ENCODE data around the gene TMEM175.
"Not testable (repeated sequence)": the region's sequence is repeated elsewhere in the genome, so short reads cannot be mapped to it uniquely, and the experiment has no call there.

TMEM175 gene

DNA sequence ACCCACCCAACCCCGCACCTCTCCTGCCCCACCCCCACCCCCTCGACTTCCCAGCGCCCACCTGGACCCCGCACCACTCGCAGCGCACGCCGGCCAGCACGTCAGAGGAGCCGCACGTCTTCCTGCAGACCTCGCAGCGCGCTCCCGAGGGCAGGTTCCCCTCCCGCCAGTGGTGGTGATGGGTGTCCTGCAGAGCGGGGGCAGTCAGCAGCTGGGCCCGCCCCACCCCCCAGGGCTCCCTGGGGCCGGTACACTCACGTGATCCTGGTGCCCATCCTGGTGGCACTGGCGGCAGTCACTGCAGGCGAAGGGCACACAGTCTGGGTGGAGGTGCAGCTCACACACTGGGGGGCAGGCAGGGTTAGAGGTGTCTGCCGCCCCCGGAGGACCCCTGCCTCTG lies 36.0 kb downstream of the TMEM175 start:
- no peak for DNase-seq (ENCODE audit: extremely low read depth in 1 of 2, low read depth in 1 of 2)

DNA sequence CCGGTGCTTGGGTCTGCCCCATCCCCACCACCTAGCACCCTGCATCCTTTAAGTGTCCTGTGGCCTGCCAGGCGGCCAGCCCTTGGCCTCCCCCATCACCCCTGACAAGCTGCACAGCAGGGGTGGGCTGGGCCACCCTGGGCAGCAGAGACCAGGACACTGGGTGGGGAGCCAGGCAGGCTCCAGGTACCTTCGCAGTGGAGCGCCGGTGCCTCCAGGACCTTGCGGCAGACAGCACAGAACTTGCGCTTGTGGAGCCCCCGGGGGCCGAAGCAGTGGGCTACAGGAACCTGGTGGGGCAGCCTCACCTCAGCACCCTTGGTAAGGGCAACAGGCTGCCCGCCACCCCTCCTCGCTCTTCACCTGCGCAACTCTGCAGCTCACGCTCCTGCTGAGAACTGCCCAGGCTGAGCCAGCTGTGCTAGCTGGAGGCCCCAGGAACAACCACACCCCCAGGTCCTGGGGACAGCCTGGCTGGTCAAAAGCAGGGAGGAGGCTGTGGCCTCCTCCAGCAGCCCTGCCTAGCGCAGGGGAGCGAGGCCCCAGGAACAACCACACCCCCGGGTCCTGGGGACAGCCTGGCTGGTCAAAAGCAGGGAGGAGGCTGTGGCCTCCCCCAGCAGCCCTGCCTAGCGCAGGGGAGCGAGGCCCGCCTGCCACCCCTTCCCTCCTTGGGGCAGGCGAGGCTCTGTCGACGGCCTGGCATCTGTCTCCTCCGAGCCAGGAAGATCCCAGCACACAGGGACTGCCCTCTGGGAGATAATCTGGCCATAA lies 36.5 kb downstream of the TMEM175 start:
- DNase-seq (ENCODE audit: extremely low read depth in 1 of 2, low read depth in 1 of 2), result no peak

DNA sequence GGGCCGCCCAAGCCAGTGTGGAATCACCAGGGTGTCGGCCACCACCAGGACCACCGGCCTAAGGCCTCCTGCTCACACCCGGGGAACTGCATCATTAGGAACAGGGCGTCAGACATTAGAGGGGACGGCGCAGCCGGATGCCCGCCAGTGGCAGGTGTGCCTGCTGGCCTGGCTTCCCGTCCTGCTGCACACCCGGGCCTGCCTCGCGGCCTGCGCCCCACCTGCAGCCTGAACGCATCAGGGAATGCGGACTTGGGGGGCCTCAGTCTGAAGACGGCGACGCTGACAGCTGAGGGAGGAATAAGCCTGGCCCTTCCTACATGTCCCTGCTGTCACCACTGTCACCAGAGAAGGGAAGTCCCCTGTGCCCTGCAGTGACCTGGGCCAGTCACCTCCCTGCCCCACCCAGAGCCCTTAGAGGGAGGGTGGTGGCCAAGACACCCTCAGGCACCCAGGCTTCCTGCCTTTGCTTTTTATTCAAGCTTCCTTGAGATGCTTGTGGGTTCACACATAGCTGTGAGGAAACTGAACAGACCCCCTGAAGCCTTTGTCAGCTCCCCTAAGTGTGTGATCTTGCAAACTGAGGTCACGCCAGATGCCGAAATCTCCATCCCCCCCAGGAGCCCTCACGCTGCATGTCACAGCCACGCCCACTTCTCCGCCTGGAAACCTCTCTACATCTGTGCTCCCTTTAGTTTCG lies 37.9 kb downstream of the TMEM175 start:
- DNase-seq (ENCODE audit: extremely low read depth in 1 of 2, low read depth in 1 of 2), result peak in 1 of 2 donors; percentile 48

DNA sequence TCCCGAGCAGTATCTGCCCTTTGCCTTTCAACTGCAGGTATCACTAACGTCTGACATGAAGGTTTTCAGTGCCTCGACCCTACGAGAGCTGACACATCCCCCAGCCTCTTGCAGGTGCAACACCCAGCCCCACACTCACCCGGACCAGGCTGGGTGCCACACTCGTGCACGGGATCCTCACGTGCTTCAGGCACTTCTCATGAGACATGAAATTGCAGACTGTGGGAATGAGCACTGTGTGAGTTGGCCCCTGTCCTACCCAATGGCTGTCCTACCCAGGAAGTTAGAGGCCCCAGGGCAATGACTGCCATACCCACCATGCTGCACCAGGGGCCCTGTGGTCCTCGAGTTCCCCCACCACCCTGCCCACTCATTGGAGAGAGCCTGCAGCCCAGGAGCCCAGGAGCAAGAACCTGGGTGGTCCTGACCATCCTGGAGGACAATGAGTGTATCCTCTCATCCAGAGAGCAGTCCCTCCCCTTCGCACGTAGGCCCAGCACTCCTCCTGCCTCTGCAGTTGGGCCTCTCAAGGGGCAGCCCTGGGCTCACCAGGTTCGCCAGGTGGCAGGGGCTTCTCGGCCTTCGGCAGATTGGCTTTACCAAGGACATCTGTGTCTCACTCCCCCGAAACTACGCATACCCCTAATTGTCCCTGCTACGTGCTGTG lies 38.7 kb downstream of the TMEM175 start:
- no peak for DNase-seq (ENCODE audit: extremely low read depth in 1 of 2, low read depth in 1 of 2)

DNA sequence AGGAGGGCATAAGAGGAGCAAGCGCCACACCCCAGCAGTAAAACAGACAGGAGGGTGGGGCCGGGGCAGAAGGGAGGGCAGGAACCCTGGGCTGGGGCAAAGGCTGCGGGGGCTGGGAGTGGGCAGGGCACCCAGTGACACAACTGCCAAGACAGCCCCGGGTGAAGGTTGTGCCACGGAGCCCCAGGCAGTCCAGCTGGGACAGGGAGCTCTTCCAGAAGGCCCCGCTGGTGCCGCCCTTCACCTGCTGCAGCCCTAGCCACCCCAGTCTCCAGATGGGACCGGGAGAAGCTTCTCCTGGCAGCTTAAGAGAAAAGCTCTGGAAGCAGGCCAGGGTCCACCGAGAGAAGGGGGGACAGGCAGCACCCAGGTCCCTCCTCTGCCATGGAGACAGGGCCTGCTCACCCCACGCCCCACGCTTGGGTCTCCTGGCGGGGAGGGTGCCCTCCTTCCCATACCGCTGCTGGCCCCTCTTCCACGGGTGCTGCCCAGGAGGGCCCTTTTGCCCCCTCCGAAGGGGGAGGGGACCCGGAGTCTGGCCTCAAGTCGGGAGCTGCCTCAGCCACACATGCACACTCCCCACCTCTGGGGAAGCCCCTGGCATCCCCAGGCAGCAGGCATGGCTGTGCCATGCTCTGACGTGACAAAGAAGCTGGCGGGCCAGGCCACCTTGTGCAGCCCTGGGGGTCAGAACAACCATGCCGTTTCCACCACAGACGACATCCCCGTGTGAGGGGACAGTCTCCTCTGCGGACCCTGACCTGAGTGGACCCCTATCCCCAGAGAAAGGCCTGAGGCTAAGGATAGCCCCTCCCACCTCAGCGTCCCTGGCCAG lies 39.6 kb downstream of the TMEM175 start:
- no peak for DNase-seq (ENCODE audit: extremely low read depth in 1 of 2, low read depth in 1 of 2)

DNA sequence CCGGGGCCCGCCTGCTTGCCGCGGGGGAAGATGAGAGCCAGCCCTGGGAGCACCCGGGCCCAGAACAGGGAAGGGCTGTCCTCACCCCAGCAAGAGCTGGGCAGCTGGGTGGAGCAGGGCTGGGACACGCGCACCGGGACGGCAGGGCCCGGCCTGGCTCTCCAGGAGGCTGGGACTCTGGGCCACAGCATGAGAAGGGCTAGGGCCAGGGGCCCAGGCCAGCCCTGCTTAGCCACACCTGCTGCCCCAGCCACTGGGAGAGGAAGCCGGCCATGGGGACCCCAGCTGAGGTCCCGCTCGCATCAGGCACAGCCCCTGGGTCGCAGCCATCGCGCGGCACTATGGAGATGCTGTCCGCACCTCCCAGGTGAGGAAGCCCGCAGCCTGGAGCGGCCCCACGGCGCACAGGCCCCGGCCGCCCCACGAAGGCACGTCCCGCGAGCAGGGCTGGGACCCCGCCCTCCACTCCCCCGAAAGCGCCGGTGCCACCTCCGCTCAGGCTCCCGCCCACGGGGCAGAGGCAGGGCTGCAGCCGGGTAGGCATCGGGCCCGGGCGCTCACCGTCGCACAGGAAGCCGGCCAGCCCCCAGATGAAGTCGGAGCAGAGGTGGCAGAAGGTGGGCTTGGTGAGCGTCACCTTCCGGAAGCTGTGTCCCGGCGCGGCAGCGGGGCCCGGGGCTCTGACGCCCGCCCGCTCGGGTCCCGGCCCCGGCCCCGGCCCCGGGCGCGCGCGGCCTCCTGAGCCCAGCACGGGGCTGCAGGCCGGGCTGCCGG lies 40.6 kb downstream of the TMEM175 start:
- peak; percentile 25 to 49 for DNase-seq (ENCODE audit: extremely low read depth in 1 of 2, low read depth in 1 of 2)

DNA sequence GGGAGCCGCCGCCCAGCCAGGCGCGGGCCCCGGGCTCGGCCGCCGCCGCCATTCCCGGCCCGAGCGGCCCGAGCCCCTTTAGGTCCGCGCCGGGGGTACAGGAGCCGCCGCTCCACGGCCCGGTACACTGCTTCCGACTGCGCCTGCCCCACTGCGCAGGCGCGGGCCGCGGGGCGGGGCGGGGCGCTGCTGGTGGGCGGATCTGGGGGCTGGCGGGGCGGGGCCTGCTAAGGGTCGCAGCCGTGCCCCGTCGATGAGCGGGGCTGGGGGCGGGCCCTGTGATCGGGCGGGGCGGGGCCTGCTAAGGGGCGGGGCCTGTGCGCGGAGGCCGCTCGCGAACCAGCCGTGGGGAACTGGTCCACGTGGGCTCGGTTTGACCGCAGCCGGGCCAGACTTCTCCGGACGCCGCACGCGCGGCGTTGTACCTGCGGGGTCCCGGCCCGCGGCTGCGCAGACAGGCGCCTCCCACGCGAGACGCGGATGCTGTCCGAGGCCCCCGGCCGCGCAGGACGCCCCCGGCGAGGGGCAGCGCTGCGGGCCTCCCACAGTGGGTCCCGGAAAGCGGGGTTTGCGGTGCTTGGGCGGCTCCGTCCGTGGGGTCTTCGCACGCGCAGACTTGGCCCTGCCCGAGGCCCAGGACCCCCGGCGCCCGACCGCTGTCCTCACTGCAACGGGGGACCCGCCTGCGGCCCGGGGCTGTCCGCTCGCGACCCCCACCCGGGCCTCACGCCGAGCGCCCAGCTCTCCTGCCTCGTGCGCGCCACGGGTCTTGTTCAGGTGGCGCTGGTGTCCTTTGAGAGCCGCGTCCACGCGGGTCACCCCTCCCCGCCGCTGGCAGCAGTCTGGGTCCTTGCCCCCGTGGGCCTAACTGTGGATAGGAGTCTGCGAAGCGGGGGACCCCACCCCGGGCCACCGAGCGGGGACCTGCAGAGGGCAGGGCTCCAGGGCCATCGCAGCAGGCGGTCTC lies 41.5 kb downstream of the TMEM175 start, which contains the start of gene DGKQ:
TSS of gene DGKQ (minus strand) at position 139 of the 967 bp plus-strand sequence. CDS start at position 52, 87 bp downstream.
- DNase-seq (ENCODE audit: extremely low read depth in 1 of 2, low read depth in 1 of 2), result peak; percentile 59 to 88

DNA sequence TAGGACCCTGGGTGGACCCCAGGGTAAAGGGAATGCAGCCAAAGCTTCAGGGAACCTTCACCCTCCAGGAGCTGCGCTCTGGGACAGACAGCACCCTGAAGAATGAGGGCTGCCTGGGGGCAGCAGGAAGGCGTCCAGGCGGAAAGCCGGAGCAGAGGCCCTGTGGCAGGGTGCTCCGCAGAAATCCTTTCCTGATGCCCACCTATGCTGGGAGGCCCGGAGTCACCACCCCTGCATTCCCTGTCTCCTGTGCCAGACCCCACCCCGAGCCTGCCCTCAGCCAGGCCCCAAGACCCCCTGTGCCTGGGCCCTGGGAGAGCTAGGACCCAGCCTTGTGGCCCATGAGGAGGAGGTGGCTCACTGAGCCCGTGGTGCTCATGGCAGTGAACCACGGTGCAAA lies 42.4 kb downstream of the TMEM175 start:
- no peak for DNase-seq (ENCODE audit: extremely low read depth in 1 of 2, low read depth in 1 of 2)

DNA sequence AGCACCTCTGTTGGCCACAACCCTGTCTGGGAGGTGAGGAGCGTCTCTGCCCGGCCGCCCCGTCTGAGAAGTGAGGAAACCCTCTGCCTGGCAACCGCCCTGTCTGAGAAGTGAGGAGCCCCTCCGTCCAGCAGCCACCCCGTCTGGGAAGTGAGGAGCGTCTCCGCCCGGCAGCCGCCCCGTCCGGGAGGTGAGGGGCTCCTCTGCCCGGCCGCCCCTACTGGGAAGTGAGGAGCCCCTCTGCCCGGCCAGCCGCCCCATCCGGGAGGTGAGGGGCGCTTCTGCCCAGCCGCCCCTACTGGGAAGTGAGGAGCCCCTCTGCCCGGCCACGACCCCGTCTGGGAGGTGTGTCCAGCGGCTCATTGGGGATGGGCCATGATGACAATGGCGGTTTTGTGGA lies 43.8 kb downstream of the TMEM175 start:
- not testable (repeated sequence) for DNase-seq (ENCODE audit: extremely low read depth in 1 of 2, low read depth in 1 of 2)

DNA sequence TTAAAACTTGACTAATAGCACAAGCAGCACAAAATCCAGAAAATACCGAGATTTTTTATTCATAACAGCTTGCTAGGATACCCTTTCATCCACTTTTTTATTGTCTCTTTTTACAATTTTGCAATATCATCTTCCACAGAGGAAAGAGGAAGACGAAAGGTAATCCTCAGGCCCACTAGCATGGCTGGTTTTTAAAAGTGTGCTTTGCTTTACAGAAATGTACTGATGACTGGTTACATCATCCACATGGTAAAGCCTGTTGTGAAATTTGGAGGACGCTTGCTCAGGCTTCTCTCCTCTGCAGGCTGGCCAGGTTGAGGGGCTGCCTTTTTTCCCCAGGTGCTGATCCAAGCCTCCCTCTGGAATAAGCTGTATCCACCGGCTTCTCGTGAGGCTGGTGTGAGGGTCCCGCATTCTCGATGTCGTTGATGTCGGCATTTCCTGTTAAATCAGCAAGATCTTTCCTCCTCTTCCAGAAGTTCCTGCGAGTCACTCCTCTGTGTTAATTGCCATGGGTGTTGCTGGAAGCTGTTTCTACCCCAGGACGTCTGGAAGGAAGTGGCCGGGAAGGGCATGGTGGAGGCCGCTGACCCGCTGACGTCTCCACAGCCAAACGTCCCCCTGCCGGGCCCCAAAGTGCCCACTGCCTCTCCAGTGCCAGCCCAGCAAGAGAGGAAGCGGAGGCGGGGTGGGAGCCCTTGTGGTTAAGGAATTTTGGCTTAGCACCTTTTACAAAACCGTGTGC lies 46.9 kb downstream of the TMEM175 start:
- DNase-seq (ENCODE audit: extremely low read depth in 1 of 2, low read depth in 1 of 2), result no peak

DNA sequence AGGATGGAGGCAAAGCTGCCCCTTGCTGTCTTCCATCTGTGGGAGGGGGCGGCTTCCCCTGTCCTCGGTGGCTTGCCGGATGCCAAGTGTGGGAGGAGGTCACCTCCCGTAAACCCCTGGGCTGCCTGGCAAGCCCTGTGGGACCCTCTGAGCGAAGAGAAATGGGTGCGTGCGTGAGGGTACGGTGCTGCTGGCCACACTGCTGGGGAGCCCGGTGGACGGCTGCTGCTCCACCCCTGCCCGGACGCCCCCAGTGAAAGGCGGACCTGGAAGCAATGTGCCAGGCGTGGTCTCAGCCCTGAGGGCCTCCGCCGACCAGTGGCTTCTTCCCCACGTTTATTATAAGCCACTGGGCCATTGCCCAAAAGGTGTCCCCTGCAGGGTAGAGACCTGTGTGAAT lies 50.0 kb downstream of the TMEM175 start:
- no peak for DNase-seq (ENCODE audit: extremely low read depth in 1 of 2, low read depth in 1 of 2)

DNA sequence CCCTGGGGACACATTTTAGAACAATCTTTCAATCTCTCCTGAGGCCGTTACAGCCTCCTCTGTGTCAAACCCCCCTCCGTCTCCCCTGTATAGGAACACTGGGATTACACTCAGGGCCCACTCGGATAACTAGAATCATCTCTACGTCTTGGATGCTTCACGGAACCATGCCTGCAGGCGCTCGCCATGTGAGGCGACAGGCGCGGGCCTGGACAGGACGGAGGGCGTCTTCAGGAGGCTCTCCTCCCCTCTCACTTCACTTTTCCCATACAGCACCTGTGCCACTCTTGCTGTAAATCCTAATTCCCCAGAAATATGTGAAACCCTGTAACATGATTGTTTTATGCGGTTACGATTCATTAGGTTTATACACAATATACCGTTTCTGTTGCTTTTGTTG lies 50.6 kb downstream of the TMEM175 start:
- no peak for DNase-seq (ENCODE audit: extremely low read depth in 1 of 2, low read depth in 1 of 2)

DNA sequence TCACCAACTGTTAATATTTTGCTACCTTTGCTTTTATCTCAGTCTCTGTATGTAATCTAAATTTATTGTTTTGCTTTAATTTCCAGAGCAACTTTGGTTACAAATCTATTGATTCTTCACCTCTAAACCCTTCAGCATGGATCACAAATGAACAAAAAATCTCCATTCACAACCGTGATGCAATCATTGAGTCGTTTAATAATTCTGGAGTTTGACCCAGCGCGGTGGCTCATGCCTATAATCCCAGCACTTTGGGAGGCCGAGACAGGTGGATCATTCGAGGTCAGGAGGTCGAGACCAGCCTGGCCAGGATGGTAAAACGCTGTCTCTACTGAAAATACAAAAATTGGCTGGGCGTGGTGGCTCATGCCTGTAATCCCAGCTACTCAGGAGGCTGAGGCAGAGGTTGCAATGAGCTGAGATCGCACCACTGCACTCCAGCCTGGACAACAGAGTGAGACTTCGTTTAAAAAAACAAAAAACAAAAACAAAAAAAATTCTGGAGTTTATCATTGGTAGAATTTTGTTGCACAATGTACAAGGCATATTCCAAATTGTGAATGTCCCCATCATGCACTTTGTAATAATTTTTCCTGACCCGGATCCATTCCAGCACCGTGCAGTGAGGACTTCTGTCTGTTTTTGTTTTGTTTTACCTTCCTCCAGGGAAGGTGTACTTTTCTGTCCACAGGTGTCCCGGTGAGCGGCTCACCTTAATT lies 52.2 kb downstream of the TMEM175 start:
- no peak for DNase-seq (ENCODE audit: extremely low read depth in 1 of 2, low read depth in 1 of 2)

DNA sequence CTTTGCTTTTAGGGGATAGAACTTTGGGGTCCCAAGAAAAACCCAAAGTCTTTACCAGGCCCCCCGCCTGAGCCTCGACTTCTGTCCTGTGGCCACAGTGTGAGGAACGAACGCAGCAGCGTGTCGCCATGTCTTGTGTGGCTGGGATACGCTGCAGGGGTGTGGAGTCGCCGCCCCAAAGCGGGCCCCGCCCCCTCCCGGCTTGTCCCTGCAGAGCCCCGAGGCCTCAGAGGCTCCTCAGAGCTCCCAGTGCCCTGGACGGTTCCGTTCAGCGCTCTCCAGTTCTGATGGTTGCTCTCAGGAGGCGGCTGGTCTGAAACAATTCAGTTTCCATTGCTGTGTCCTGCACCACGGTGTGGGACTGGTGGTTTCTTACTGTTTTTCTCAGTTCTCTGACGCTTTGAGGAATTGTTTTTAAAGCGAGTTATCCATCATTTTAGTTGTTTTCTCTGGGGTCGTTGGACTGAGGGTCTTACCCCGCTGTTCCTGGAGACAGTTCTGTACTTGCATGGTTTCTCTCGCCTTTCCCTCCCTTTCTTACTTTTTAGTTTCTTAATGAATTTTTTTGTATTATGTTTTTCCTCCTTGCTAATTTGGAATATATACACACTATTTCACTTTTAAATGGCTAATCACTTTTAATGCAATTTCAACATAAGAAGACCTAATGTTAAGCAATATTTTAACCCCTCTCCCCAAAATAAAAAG lies 53.0 kb downstream of the TMEM175 start:
- DNase-seq (ENCODE audit: extremely low read depth in 1 of 2, low read depth in 1 of 2), result peak in 1 of 2 donors; percentile 57

DNA sequence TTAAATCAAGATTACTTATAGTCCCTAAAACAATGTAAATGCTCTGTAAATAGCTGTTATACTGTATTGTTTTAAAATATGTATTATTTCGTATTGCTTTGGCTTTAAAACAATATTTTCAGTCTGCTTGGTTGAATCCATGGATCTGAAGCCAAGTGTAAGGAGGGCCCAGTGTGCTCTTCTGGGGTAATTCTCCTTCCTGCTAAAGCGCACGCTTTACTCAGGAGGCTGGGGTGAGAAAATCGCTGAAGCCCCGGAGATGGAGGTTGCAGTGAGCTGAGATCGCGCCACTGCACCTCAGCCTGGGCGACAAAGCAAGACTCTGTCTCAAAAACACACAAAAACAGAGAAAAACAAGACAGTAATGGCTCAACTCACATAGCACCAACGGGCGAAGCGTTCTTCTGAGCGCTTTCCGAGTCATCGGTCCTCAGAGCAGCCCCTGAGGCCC lies 54.2 kb downstream of the TMEM175 start:
- no peak for DNase-seq (ENCODE audit: extremely low read depth in 1 of 2, low read depth in 1 of 2)

DNA sequence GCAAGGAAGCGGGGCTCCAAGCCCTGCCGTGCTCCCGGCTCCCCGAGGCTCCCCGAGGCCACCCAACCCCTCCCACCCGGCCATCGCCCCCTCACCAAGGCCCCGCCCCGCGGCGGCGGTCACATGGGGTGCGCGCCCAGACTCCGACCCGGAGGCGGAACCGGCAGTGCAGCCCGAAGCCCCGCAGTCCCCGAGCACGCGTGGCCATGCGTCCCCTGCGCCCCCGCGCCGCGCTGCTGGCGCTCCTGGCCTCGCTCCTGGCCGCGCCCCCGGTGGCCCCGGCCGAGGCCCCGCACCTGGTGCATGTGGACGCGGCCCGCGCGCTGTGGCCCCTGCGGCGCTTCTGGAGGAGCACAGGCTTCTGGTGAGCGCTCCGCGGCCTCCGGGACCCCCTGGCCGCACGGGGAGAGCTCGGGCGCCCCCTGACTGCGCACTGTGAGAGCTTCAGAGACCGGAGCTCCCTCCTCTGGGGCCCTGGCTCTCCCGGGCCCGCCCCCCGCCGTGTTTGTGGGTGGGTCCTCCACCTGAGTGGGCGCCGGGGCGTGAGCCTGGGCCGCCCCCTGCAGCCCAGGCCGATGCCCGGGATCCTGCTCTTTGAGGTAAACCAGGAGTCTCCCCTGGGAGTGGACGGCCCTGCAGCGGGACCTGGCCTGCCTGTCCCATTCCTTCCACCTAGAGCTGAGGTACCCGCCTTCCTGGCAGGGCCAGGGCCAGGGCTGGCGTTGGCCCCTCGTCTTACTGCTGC lies 54.8 kb downstream of the TMEM175 start, which contains the start of gene IDUA:
TSS of gene IDUA (plus strand) at position 166 of the 745 bp plus-strand sequence. CDS start at position 207, 41 bp downstream.
- peak; percentile 61 to 82 for DNase-seq (ENCODE audit: extremely low read depth in 1 of 2, low read depth in 1 of 2)

Measured in activated CD8-positive, alpha-beta memory T cell treated with anti-CD3 and anti-CD28 coated beads for 1 hour (primary cell).